ENCODE results near the gene ARFRP1.

Gene ARFRP1

DNA sequence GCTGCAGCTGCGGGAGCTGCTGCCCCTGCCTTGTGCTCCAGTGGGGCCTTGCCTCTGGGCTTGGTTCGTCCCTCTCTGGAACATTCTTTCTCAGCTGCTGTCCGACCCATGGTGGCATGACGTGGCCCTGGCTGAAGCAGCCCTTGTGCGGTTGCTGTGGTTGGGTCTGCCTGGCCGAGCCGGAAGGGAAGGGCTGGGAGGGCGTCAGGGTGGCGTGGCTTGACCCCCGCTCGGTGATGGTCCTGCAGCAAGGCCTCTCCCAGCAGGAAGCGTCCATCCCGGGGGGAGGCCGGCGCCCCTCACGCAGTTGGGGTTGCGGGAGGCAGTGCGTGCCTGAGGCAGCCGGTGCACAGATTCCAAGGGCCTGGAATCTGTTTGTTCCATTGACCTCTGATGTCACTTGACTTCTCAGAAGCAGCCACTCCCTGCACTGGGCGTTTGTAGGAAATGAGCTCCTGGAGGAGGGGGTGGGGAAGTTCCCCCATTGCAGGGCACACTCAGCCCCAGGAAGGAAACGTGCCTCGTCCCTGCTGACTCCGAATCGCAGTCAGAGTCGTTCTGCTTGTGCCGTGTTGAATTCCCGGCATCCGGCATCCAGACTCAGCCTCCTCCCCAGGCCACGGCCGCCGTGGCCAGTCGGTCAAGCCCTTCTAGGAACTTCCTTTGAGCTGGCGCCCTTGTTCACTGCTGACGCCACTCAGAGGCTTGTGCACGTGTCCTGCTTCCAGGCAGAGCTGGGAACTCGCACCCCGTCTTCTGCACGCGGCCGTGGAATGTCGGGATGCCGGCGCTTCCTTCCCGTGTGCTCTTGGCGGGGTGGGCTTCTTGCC lies 21.1 kb downstream of the ARFRP1 start:
- H3K4me3 Mint-ChIP-seq: no peak overlapping the region
- no peaks in the 10 kb centered on the region for H3K36me3 Mint-ChIP-seq
- H3K9me3 Mint-ChIP-seq (ENCODE audit: low read depth): no peaks in the 10 kb centered on the region
- H3K27me3 Mint-ChIP-seq: no peaks in the 10 kb centered on the region
- peaks cover 4% of the 10 kb centered on the region for H3K4me1 Mint-ChIP-seq (ENCODE audit: low read depth)
- H3K27ac Mint-ChIP-seq: peak overlapping the region; percentile 41

DNA sequence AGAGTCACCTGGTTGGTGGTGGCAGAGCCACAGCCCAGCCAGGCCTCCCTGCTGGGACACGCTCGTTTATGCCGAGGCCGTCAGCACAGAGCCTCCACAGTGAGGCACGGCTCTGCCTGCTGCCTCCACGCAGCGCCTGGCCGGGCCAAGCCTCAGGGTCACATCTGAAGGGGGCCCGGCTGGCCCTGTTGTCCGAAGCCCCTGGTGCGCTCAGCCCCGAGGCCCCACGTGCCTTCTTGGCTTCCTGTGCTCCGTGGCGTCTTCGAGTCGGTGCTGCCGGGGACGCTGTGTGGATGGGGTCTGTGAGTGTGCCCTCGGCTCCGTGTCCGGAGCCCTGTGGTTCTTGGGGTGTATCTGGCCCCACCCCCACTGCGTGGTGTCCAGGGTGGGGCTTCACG lies 21.7 kb downstream of the ARFRP1 start:
- peaks cover 3% of the 10 kb centered on the region for H3K4me1 Mint-ChIP-seq (ENCODE audit: low read depth)

DNA sequence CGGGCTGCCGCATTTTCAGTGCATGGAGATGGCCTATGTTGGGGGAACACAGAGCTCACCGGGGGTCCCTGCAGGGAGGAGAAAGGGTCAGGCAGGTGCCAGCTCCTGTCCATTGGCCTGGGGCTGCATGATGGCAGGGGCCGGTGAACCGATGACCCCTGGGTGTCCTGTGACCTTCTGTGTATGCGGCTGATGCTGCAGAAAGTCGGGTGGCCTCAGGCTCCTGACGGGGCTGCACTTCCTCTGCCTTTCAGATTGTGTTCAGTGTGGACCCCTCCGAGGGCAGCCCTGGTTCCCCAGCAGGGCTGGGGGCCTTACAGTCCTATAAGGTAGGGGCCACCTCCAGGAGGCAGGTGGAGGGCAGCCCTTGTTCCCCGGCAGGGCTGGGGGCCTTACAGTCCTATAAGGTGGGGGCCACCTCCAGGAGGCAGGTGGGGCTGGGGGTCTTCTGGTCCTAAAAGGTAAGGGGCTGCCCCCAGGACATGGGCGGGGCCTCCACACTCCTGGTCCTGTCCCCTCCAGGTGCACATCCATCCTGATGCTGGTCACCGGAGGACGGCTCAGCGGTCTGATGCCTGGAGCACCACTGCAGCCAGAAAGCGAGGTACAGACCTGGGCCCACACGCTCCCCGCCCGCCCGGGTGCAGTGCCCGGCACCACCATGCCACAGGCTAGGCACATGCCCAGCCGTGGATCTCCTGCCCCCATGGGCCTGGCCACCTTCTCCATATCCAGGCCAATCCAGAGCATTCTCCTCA lies 22.3 kb downstream of the ARFRP1 start:
- no peaks in the 10 kb centered on the region for H3K36me3 Mint-ChIP-seq

More for the DNA sequence above, 21.7 kb downstream of the ARFRP1 start:
- no peaks in the 10 kb centered on the region for H3K9me3 Mint-ChIP-seq (ENCODE audit: low read depth)
- no peak overlapping the region for H3K4me3 Mint-ChIP-seq
- H3K27ac Mint-ChIP-seq: no peak overlapping the region
- no peaks in the 10 kb centered on the region for H3K36me3 Mint-ChIP-seq
- H3K27me3 Mint-ChIP-seq: no peaks in the 10 kb centered on the region

GRCh38 chr20:63682384-63683139 lies 25.2 kb downstream of the ARFRP1 start:
- Mint-ChIP-seq H3K4me1 (ENCODE audit: low read depth) (peaks cover 3% of the 10 kb centered on the region), H3K27me3 (no peaks in the 10 kb centered on the region), H3K36me3 (no peaks in the 10 kb centered on the region), H3K4me3 (no peak overlapping the region), H3K27ac (no peak overlapping the region), H3K9me3 (ENCODE audit: low read depth) (no peaks in the 10 kb centered on the region)

More for the DNA sequence above, 22.3 kb downstream of the ARFRP1 start:
- Mint-ChIP-seq H3K4me3 (no peak overlapping the region), H3K27me3 (no peaks in the 10 kb centered on the region), H3K9me3 (ENCODE audit: low read depth) (no peaks in the 10 kb centered on the region), H3K27ac (no peak overlapping the region), H3K4me1 (ENCODE audit: low read depth) (peaks cover 3% of the 10 kb centered on the region)

GRCh38 chr20:63681609-63682142 lies 26.1 kb downstream of the ARFRP1 start:
- no peaks in the 10 kb centered on the region for H3K36me3 Mint-ChIP-seq
- no peaks in the 10 kb centered on the region for H3K4me1 Mint-ChIP-seq (ENCODE audit: low read depth)
- no peaks in the 10 kb centered on the region for H3K27me3 Mint-ChIP-seq
- no peaks in the 10 kb centered on the region for H3K9me3 Mint-ChIP-seq (ENCODE audit: low read depth)
- H3K4me3 Mint-ChIP-seq: no peak overlapping the region
- no peak overlapping the region for H3K27ac Mint-ChIP-seq

- Mint-ChIP-seq H3K4me3 (no peak overlapping the region), H3K36me3 (no peaks in the 10 kb centered on the region), H3K27me3 (no peaks in the 10 kb centered on the region), H3K9me3 (ENCODE audit: low read depth) (no peaks in the 10 kb centered on the region), H3K4me1 (ENCODE audit: low read depth) (no peaks in the 10 kb centered on the region), H3K27ac (no peak overlapping the region)
These were observed 26.7 kb downstream of the ARFRP1 start for GRCh38 chr20:63680857-63681608.

DNA sequence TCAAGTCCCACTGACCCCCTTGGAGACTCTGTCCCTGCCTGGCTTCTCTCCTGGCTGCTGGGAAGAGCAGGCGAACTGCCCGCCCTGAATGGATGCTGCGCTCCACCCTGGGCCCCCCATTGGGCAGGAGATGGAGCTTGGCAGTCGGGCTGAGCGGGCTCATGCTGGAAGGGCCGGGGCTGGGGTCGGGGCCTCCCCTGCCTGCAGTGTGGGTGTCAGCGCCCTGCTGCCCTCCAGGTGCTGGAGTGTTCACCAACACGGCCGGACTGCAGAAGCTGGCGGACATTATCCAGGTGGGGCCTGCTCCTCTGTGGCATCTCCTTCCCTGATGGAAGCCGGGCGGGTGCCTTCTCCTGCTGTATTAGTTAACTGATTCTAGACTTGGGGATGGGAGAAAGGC lies 27.3 kb downstream of the ARFRP1 start:
- H3K9me3 Mint-ChIP-seq (ENCODE audit: low read depth): no peaks in the 10 kb centered on the region
- H3K27me3 Mint-ChIP-seq: no peaks in the 10 kb centered on the region
- H3K4me1 Mint-ChIP-seq (ENCODE audit: low read depth): no peaks in the 10 kb centered on the region
- H3K4me3 Mint-ChIP-seq: no peak overlapping the region
- H3K27ac Mint-ChIP-seq: no peak overlapping the region
- H3K36me3 Mint-ChIP-seq: no peaks in the 10 kb centered on the region

DNA sequence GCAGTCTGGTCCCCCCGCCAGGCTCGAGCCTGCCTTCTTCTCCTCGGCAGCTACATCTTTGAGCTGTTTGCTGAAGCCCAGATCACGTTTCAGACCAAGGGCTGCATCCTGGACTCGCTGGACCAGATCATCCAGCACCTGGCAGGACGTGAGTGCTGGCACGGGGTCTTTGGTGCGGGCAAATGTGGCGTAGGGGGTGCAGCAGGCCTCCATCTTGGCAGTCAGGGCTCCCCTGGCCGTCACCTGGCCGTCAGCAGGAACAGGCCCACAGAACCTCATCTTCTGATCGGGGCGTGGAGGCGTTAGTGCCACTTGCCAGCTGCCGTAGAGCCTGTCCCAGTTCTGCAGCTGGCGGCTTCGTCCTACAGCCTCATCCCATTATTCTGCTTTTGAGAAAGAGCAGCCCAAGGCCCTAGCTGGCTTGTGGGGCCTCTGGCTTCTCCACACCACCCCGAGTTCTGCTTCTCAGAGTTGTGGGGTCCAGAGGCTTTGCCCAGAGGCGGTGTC lies 27.9 kb downstream of the ARFRP1 start:
- no peaks in the 10 kb centered on the region for H3K27me3 Mint-ChIP-seq
- H3K9me3 Mint-ChIP-seq (ENCODE audit: low read depth): no peaks in the 10 kb centered on the region
- no peaks in the 10 kb centered on the region for H3K36me3 Mint-ChIP-seq
- H3K27ac Mint-ChIP-seq: no peak overlapping the region
- no peaks in the 10 kb centered on the region for H3K4me1 Mint-ChIP-seq (ENCODE audit: low read depth)
- H3K4me3 Mint-ChIP-seq: no peak overlapping the region

DNA sequence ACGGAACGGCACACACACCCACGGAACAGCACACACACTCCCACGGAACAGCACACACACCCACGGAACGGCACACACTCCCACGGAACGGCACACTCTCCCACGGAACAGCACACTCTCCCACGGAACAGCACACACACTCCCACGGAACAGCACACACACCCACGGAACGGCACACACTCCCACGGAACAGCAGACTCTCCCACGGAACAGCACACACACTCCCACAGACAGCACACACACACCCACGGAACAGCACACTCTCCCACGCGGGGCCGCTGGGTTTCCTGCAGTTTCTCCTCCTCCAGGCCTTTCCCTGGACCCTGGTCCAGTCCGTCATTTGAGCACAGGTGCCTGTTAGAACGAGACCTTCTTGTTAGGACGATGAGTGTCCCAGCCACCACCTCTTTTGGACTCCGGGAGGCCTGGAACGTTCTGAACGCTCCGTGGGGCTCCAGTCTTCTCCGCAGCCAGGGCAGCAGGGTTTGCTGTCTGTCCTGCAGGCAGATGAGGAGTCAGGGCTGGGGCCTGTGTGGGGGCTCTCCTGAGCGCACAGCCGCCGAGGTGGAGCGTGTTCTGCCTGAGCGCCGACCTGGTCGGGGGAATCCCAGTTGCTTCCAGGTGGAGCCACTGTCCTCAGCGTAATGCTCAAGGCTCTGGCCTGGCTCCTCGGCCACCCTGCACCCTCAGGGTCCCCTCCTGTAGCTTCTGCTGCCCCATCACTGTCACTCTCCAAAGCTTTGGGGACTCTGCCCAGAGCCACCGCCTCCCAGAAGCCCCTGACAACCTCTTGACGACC lies 28.9 kb downstream of the ARFRP1 start:
- H3K4me1 Mint-ChIP-seq (ENCODE audit: low read depth): no peaks in the 10 kb centered on the region
- no peaks in the 10 kb centered on the region for H3K27me3 Mint-ChIP-seq
- no peak overlapping the region for H3K4me3 Mint-ChIP-seq
- no peaks in the 10 kb centered on the region for H3K36me3 Mint-ChIP-seq
- H3K9me3 Mint-ChIP-seq (ENCODE audit: low read depth): no peaks in the 10 kb centered on the region
- no peak overlapping the region for H3K27ac Mint-ChIP-seq

DNA sequence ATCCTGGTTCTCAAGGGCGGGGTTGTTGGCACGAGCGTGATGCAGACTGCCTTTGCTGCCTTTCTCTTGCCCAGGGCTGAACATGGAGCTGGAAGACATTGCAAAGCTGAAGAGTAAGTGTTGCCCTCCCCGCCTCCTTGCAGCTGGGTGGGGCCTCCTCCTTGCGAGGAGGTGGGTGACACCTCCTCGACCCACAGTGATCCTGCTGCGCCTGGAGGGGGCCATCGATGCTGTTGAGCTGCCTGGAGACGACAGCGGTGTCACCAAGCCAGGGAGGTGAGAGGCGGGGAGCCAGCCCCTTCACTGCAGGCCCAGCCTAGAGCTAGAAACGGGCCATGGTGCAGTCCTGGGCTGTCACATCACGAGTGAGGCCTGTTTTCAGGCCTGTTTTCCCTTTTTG lies 29.7 kb downstream of the ARFRP1 start:
- no peaks in the 10 kb centered on the region for H3K27me3 Mint-ChIP-seq
- H3K36me3 Mint-ChIP-seq: no peaks in the 10 kb centered on the region
- no peaks in the 10 kb centered on the region for H3K9me3 Mint-ChIP-seq (ENCODE audit: low read depth)
- H3K27ac Mint-ChIP-seq: no peak overlapping the region
- no peaks in the 10 kb centered on the region for H3K4me1 Mint-ChIP-seq (ENCODE audit: low read depth)
- no peak overlapping the region for H3K4me3 Mint-ChIP-seq

DNA sequence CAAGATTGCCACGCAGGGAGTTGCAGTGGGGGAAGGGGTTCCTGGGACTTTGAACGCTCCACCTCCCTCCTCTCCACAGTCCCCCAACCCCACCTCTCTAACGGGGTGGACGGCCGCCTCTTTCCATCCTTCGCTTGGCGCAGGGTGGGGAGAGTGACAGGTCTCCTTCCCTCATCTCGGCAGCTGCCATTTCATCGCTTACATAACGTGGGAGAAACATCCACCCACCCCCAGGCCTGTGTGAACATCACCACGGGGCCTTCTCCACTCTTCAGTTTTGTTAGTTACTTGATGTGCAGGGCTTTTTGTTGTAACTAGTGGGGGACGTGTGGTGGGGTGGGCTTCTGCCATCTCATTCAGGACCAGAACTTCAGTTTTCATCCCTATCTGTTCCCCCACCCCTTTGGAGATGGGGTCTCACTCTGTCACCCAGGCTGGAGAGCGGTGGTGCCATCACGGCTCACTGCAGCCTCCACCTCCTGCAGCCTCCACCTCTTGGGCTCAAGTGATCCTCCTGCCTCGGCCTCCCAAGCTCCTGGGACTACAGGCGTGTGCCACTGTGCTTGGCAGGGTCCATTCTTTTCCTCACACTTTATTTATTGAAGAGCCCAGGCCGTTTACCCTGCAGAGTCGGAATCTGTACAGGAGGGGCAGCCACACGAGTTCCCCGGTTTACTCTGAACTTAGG lies 32.0 kb downstream of the ARFRP1 start:
- Mint-ChIP-seq H3K9me3 (ENCODE audit: low read depth) (no peaks in the 10 kb centered on the region), H3K27ac (no peak overlapping the region), H3K4me3 (no peak overlapping the region), H3K36me3 (no peaks in the 10 kb centered on the region), H3K4me1 (ENCODE audit: low read depth) (no peaks in the 10 kb centered on the region), H3K27me3 (no peaks in the 10 kb centered on the region)

GRCh38 chr20:63673951-63674350 lies 33.8 kb downstream of the ARFRP1 start:
- Mint-ChIP-seq H3K27ac (no peak overlapping the region), H3K4me1 (ENCODE audit: low read depth) (no peaks in the 10 kb centered on the region), H3K9me3 (ENCODE audit: low read depth) (no peaks in the 10 kb centered on the region), H3K36me3 (no peaks in the 10 kb centered on the region), H3K4me3 (no peak overlapping the region), H3K27me3 (no peaks in the 10 kb centered on the region)

DNA sequence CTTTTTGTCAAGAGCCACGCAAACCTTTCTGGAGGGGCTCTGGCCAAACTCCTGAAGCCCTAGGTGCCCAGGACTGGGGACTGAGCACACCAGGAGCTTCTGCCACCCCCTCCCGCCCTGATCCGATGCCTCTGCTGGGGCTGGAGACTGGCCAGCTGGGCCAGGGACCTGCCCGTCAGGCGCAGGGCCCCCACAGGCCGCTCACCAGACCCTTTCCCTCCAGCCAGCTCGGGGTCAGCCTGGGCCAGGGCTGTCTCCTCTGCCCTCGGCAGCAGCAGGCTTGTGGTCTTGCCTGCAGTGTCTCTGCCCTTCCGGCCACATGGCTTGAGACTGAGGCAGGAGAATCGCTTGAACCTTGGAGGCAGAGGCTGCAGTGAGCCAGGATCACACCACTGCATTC lies 35.1 kb downstream of the ARFRP1 start:
- no peaks in the 10 kb centered on the region for H3K27me3 Mint-ChIP-seq
- peaks cover 3% of the 10 kb centered on the region for H3K36me3 Mint-ChIP-seq
- H3K27ac Mint-ChIP-seq: no peak overlapping the region
- H3K4me1 Mint-ChIP-seq (ENCODE audit: low read depth): no peaks in the 10 kb centered on the region
- no peak overlapping the region for H3K4me3 Mint-ChIP-seq
- no peaks in the 10 kb centered on the region for H3K9me3 Mint-ChIP-seq (ENCODE audit: low read depth)
